ENCODE measurements around the gene ASIC3.
"Not testable (repeated sequence)": the region's sequence is repeated elsewhere in the genome, so short reads cannot be mapped to it uniquely, and the experiment has no call there.

ASIC3 gene

DNA sequence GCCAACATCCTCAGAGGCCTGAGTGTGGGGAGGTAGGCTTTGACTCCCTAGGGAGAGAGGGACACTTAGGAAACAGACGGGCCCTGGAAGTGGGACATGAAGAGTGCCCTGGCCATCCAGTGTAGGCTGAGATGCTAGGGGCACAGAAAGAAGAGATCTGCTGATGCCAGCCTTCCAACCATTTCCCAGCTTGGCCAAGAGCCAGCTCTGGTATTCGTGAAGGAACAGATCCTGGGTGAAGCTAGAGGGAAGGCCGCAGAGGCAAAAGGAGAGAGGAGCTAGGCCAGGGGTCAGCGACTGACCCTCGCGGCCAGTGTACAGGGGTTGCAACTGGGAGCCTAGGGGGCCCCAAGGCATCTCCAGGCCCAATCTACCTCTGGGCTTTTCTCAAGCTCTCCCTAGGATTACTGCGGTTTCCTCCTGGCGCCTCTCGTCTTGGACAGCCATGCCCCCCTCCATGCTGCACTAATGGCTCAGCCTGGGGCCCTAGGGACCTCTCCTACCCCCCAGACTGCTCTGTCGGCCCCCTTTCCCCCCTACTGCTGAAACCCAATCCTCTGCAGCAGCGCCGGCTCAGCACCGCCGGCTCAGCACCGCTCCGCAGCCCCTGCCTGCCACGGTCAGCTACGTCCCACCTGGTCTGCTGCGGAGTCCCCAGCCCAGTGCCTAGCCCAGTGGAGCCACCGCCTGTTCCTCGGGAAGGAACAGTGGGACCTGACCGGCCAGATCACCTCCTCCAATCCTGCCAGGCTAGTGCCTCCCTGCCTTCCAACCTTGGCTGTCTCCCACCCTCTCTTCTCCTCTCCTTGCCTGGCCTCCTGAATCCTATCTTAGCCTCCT lies at the start of gene ASIC3:
Gene ASIC3 (plus strand): TSS at position 556 of the 840 bp plus-strand sequence. CDS start 355 bp downstream, outside the sequence.
- DNase-seq (ENCODE audit: low read depth in 2 of 2): no peak

DNA sequence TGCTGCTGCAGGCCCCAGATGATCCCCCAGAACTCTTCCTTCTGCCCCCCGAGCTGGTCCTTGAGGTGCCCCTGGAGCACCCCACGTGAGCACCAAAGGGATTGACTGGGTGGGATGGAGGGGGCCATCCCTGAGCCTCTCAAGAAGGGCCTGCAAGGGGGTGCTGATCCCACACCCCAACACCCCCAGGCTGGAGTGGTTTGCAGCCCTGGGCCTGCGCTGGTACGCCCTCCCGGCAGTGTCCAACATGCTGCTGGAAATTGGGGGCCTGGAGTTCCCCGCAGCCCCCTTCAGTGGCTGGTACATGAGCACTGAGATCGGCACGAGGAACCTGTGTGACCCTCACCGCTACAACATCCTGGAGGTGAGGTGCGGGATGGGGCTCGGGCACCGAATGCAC lies 49.3 kb upstream of the ASIC3 start:
- DNase-seq (ENCODE audit: low read depth in 2 of 2): no peak

DNA sequence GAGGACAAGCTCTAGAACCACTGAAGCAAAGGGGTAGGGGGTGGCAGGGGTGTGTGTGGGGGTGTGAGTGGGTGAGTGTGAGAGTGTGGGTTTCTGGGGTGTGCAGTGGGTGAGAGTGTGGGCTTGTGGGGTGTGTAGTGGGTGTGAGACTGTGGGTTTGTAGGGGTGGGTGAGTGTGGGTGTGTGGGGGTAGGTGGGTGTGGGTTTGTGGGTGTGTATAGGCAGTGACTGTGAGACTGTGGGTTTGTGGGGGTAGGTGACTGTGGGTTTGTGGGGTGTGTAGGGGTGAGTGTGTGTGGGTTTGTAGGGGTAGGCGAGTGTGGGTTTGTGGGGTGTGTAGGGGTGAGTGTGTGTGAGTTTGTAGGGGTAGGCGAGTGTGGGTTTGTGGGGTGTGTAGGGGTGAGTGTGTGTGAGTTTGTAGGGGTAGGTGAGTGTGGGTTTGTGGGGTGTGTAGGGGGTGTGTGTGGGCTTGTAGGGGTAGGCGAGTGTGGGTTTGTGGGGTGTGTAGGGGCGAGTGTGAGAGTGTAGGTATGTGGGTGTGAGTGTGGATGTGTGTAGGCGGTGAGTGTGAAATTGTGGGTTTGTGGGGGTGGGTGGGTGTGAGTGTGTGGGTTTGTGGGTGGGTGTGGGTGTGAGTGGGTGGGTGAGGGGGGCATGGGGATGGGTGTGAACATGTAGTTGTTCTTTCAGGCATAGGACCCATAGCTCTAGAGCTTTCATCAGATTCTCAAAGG lies 48.7 kb upstream of the ASIC3 start:
- DNase-seq (ENCODE audit: low read depth in 2 of 2): no peak

DNA sequence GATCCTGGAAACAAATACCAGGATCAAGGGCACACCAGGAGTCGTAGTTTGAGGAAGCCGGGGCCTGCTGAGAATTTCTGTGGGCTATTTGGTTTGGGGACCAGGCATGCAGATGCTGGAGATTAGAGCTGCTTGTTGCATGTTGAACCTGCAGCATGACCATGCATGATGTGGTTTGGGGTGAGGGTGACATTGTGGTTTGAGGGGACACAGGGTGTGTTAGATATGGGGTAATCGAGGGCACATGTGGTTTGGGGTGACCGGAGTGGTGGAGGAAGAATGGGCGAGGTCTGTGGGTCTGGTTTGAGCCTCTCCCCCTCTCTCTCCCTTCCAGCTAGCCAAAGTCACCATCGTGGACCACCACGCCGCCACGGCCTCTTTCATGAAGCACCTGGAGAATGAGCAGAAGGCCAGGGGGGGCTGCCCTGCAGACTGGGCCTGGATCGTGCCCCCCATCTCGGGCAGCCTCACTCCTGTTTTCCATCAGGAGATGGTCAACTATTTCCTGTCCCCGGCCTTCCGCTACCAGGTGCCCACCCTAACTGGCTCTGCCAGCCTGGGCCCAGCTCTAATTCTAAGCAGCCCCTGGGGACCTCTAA lies 47.3 kb upstream of the ASIC3 start:
- no peak for DNase-seq (ENCODE audit: low read depth in 2 of 2)

DNA sequence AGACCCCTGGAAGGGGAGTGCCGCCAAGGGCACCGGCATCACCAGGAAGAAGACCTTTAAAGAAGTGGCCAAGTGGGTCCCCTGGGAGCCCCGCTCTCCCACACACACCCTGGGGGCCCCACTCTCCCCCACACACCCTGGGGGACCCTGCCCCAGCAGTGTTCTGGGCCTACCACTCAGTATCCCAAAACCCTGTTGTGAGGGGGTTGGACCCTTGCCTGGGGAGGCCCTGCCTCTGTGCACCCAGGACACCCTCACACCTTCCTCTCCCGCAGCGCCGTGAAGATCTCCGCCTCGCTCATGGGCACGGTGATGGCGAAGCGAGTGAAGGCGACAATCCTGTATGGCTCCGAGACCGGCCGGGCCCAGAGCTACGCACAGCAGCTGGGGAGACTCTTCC lies 46.8 kb upstream of the ASIC3 start:
- DNase-seq (ENCODE audit: low read depth in 2 of 2): no peak

DNA sequence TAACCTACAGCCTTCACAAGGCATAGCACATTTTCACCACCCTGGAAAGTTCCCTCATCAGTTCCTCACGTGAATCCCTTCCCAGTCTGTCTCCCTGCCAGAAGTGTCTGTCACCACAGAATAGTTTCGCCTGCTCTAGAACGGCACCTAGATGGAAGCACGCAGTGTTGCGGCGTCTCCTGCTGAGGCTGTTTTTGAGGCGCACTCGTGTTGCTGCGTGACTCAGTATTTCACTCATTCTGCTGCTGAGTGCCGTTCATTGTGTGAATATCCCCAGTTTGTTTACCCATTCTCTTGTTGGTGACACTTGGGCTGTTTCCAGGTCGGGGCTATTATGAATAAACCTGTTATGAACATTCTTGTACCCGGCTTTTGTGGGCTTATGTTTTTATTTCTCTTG lies 44.8 kb upstream of the ASIC3 start:
- DNase-seq (ENCODE audit: low read depth in 2 of 2): no peak

DNA sequence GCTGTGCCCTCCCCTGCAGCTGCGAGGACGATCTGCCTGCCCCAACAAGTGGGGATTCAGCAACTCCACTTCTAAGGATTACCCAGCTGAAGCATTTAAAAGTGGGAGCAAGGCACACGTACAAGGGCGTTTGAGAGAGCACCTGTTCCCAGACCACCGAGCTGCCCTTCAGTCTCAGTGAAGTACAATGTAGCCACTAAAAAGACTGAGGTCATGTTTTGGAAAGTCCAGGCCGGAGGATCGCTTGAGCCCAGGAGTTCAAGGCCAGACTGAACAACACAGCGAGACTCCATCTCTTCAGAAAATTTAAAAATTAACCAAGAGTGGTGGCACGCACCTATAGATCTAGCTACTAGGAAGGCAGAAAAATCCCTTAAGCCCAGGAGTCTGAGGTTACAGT lies 42.8 kb upstream of the ASIC3 start:
- DNase-seq (ENCODE audit: low read depth in 2 of 2): no peak

DNA sequence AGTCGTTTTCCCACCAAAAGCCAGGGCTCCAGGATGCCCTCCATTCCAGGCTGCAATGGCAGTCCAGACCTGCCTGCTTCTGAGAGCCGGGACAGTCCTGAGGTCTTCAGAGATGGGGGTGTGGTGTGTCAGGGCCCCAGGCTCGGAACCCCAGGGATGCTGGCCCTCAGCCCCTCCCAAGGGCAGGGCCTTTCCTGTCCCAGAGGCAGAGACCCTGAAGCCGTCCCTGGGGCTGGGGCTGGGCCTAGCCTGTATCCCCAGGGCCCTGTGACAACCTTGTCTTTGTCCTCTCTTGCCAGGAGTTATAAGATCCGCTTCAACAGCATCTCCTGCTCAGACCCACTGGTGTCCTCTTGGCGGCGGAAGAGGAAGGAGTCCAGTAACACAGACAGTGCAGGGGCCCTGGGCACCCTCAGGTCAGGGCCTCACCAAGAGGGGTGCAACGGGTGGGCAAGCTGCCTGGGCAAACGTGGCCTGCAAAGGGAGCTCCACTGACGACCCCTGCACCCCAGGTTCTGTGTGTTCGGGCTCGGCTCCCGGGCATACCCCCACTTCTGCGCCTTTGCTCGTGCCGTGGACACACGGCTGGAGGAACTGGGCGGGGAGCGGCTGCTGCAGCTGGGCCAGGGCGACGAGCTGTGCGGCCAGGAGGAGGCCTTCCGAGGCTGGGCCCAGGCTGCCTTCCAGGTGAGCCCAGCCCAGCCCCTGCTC lies 41.6 kb upstream of the ASIC3 start:
- DNase-seq (ENCODE audit: low read depth in 2 of 2): no peak

DNA sequence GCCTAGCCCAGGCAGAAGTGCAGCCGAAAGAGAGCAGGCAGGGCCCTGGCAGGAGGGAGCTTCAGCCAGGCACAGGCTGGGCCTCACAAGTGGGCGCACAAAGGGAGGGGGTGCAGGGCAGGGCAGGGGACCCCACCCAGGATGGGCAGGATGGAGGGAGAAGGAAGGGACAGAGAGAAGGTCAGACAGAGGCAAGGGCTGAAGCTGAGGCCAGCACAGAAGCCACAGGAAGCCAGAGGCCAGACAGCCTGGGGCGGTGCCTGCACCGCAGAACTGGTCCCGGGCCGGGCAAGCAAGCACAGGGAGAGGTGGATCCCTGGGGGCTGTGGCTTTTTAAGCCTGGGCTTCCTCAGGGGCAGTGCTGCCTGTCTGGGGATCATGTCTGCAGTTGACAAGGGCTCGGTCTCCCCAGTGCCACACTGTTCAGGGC lies 40.8 kb upstream of the ASIC3 start:
- no peak for DNase-seq (ENCODE audit: low read depth in 2 of 2)

DNA sequence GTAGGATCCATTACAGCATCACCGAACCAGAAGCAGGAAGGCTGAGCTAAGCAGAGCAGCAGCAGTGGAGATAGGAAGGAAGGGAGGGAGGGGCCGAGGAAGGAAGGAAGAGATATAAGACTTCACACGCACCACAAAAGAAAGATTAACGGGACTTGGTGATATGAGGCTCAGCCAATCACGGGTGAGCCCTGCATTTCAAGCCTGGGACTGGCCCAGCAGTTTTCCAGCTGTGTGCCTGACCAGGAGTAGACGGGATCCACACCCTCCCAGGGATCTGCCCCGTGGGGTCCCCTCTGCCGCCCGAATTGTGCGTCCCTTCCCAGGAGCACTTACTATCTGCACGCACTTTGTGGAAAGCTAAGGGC lies 40.2 kb upstream of the ASIC3 start:
- no peak for DNase-seq (ENCODE audit: low read depth in 2 of 2)

DNA sequence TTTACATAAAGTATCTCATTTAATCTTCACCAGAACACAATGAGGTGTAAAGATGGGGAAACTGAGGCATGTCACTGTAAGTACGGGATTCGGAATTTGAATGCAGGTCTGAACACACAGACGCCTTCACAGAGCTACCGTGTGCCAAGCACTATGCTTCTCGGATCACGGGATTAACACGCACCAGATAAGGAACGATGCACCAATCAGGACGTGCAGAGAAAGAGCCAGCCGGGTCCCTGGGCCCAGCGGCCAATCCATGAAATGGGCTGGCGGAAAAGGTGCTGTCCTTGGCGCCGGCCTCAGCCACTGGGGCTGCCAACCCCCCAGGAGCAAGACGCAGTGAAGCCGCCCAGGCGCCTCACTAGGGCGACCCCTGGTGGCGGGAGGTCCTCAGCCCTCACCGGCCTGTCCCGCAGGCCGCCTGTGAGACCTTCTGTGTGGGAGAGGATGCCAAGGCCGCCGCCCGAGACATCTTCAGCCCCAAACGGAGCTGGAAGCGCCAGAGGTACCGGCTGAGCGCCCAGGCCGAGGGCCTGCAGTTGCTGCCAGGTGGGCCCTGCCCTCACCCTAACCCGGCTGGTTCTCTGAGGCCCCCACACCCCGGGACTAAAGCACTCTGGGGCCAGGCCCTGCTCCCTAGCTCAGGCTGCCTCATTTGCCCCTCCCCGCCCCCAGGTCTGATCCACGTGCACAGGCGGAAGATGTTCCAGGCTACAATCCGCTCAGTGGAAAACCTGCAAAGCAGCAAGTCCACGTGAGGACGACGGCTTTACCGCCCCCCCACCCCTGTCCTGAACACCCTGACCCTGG lies 39.6 kb upstream of the ASIC3 start:
- DNase-seq (ENCODE audit: low read depth in 2 of 2): peak; percentile 79 to 85

DNA sequence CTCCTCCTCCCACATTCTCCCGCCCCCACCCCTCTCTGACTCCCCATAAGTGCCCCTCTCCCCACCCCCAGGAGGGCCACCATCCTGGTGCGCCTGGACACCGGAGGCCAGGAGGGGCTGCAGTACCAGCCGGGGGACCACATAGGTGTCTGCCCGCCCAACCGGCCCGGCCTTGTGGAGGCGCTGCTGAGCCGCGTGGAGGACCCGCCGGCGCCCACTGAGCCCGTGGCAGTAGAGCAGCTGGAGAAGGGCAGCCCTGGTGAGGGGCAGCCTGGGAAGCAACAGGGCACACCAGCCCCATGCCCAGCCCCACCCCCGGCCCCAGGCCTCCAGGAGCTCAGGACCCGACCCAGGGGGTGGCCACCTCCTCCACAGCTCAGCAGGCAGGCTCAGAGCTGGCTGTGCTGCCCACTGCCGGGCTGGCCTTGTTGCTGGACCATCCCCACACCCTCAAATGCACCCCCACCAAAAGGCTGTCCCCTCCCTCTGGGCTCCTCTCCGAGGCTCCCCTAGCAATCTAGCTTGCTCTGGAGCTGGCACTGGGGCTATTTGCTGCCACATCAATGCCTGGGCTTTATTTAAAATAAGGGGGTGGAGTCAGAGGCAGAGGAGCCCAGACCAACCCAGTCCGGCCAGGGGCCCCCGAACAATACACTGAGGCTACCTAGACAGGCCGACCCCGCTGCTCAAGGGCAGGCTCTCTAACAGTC lies 38.8 kb upstream of the ASIC3 start:
- no peak for DNase-seq (ENCODE audit: low read depth in 2 of 2)

DNA sequence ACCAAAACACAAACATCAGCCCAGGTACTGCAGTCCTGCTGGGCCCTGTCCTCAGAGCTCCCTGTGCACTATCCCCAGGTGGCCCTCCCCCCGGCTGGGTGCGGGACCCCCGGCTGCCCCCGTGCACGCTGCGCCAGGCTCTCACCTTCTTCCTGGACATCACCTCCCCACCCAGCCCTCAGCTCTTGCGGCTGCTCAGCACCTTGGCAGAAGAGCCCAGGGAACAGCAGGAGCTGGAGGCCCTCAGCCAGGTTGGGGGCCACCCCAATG lies 38.4 kb upstream of the ASIC3 start:
- no peak for DNase-seq (ENCODE audit: low read depth in 2 of 2)

DNA sequence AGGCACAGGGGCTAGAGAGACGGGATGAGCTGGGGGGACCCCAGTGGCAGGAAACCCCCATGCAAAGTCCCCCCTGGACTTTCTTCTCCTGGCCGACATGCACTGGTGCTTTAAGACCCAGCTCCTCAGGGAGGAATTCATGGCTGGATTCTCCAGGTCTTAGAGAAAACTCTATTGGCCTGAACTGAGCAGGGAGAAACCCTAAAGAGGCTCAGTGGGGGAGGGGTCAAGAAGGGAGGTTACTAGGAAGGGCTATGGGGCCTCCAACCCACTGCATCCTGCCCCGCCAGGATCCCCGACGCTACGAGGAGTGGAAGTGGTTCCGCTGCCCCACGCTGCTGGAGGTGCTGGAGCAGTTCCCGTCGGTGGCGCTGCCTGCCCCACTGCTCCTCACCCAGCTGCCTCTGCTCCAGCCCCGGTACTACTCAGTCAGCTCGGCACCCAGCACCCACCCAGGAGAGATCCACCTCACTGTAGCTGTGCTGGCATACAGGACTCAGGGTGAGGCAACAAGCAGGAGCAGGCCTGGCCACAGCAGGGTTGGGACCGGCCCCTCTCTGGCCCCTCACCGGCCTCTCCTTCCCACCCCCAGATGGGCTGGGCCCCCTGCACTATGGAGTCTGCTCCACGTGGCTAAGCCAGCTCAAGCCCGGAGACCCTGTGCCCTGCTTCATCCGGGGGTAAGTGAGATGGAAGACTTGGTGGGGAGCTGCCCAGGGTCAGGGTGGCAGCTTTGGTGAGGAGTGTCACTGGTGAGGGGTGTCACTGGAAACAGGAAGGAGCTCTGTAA lies 37.8 kb upstream of the ASIC3 start:
- no peak for DNase-seq (ENCODE audit: low read depth in 2 of 2)

DNA sequence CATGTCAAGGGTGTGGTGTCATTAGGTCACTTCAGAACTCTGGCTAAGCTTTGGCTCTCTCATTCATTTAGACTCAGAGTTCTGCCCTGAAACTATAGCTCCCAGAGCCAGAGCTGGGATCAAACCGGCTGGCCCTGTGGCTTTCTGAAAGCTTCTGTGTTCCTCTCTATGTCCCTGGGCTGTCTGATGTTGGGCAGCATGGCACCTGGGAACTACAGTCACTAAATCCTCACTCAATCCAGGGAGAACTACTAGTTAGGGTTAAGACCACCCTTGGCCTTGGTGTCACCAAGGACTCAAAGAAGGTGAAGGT lies 37.3 kb upstream of the ASIC3 start:
- DNase-seq (ENCODE audit: low read depth in 2 of 2): no peak

DNA sequence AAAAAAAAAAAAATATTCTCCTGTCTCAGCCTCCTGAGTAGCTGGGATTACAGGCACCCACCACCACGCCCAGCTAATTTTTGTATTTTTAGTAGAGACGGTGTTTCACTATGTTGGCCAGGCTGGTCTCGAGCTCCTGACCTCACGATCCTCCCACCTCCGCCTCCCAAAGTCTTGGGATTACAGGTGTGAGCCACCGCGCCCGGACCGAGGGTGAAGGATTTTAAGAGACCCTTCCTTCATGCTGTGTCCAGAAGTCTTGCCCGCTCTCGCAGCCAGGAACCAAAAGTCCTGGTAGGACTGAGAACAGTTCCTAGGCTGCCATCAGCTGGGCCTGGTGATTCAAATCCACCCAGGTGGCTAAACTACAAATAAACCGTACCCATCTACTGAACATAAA lies 36.7 kb upstream of the ASIC3 start:
- DNase-seq (ENCODE audit: low read depth in 2 of 2): not testable (repeated sequence)

DNA sequence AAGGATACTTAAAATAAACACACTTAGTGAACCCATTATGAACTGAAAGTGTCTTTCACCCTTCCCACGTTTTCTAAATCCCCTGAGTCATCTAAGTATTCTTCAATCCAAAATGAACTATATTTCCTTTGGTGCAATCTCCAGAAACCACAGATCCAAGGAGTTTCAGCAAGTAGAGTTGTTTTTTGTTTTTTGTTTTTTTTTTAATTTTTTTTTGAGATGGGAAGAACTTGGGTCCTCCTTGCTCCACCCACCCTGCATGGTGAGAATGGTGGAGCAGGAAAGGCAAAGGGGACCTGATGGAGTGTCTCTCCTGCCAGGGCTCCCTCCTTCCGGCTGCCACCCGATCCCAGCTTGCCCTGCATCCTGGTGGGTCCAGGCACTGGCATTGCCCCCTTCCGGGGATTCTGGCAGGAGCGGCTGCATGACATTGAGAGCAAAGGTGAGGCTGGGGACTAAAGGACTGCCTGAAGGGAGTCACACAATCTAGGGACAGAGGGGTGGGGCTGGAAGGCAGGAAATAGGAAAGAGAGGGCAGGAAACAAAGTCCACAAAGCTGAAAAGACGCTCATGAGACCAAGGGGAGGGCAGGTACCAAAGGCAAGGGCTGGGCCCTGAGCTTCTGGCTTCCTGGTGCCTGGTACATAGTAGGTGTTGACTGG lies 36.2 kb upstream of the ASIC3 start:
- no peak for DNase-seq (ENCODE audit: low read depth in 2 of 2)

DNA sequence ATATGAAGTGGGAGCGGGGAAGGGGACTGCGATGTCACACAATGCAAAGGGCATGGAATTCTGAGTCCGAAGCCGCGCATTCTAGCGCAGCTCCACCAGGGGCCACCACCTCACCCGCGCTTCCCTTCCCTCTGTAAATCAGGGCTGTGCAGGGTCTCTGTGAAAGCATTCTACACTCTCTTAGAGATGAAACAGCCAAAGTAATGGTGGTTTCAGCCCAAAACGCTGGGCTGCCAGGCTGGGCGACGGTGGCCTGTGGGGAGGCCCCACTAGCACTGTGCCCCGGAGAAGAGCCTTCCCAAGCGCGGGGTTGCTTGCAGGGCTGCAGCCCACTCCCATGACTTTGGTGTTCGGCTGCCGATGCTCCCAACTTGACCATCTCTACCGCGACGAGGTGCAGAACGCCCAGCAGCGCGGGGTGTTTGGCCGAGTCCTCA lies 35.4 kb upstream of the ASIC3 start:
- no peak for DNase-seq (ENCODE audit: low read depth in 2 of 2)

DNA sequence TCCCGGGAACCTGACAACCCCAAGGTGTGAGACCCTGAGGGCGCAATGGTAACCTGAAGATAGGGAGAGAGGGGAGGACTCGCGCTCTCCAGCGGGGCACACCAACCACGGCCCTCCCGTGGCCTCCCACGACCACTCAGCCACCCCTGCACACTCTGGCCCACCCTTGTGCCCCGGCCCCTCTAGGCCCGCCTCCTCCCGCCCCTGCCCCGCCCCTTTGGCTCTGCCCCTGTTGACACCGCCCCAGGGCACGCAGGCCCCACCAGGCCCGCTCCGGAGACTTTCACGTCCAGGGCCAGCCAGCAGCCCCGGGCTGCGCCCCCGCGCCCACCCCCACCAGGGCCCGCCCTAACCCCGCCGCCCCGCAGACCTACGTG lies 35.0 kb upstream of the ASIC3 start:
- DNase-seq (ENCODE audit: low read depth in 2 of 2): no peak

Measured in stimulated activated CD8-positive, alpha-beta memory T cell treated with anti-CD3 and anti-CD28 coated beads, Interleukin-2, amount 100 ng/mL, for 48 hours (primary cell).